Lung microvascular endothelial cell (primary cell): ENCODE data around the gene CEP63. TPM values are rescaled to one million over a fixed set of nuclear protein-coding genes. Genes with fewer than 3 reads are reported as not detected.

Experiments used
- DNase-seq, 2 donors: peaks; one replicate each; pipeline versions ENCODE4 v3.0.0 to v3.0.0-alpha.2; 2010; ENCODE audit warnings: low read depth in 2 of 2
- total RNA-seq: library from RNA; depleted of rRNA; stranded (reverse); fragments of >200 nt; gene quantifications from 2 replicates; pipeline ENCODE4 v1.2.1, GENCODE V29; 2014

Gene CEP63
- 13.1 and 15.7 TPM in 2 replicates for total RNA-seq

DNA sequence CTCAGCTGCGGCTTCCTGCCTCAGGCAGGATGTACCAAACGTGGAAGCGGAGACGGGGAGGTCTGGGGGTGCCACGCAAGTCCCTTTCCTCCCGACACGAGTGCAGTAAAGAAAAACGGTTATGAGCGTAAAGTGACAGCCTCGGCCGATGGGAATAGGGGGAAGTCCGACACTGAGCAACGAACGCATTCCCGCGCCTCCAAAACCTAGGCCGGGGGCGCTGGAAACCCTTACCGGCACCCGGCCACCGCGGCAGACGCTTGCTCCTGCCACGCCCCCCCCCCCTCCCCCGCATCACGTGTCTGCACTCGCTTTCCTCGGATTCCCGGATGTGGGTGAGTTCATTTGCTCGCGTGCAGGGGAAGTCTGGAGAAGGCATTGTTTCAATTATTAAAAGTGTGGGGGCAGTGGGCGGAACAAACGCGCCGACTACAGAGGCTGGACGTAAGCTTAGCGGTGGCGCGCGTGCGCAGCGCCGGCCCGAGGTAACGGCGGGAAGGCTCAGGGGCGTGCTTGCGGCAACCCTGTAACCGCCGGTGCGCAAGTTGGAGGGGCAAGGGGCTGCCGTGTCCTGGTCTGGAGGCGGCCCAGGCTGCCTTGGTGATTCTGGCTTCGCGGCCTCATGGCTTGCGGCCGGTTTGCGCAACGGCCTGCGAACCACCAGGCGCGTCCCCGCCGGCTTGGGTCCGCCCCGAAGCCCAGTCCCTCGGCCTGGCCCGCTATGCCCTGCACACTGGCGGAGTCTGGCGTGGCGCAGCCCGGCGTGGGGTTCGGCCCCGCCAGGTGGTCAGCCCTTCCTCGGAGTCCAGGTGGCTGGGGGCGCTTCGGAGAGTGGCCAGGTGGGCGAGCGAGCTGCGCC is at the start of gene CEP63, which contains the start of gene ANAPC13:
CEP63 (plus strand) TSS at position 340 of the 859 bp plus-strand sequence. CDS start 9,264 bp downstream, outside the sequence.
ANAPC13 (minus strand) TSS at position 268 of the 859 bp plus-strand sequence. CDS start 3,081 bp downstream, outside the sequence.
- DNase-seq, result peak; percentile 99 to 100

DNA sequence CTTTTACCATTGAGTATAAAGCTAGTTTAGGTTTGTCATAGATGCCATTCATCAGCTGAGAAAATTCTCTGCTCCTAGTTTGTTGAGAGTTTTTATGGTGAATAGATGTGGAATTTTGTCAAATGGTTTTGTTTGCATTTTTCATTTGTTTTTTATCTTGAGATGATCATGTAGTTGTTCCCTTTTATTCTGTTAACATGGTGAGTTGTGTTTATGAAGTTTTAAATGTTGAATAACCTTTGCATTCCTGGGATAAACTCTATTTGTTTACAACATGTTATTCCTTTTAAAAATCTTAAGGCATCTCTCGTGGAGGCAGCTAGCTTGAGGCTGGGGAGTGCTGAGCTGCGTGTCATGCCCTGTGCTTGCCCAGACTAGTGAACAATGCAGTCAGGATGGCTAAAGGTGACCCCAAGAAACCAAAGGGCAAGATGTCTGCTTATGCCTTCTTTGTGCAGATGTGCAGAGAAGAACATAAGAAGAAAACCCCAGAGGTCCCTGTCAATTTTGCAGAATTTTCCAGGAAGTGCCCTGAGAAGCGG is 48.6 kb upstream of the CEP63 start:
- DNase-seq, result no peak

DNA sequence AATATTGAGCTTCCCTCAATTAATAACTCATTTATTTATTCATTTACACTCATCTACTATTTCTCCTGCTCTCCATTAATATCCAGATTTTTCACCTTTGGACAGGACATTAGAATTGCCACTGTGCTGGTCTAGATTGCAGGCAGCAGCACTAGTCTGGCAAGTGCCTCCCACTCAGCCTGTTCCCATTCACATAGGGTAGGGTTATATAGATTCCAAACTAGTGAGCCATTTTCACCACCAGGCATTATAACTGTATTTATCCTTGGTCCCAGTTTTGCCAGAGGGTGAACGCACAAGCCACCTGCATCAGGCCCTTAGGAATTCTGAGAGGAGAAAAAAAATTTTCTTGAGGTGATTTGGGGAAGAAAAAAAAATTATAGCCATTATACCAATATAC is 44.5 kb upstream of the CEP63 start:
- no peak for DNase-seq

DNA sequence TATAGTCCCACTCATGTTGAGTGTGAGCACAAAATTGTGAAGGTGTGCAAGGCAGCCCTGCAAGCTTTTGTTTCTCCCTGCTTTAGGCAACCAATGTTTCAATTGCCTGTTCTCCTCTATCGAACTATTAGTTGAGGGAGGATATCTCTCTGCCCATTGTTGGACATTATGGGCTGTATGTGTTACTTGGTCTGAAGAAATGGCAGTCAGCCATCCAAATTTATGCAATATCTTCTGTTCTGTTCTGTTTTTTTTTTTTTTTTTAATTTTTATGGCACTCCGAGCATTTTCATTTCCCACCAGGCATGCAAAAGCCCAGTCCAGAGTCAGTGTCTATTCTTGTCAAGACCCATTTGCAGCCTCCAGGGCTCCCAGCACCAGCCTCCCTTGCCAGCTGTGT is 44.0 kb upstream of the CEP63 start:
- DNase-seq, result no peak

DNA sequence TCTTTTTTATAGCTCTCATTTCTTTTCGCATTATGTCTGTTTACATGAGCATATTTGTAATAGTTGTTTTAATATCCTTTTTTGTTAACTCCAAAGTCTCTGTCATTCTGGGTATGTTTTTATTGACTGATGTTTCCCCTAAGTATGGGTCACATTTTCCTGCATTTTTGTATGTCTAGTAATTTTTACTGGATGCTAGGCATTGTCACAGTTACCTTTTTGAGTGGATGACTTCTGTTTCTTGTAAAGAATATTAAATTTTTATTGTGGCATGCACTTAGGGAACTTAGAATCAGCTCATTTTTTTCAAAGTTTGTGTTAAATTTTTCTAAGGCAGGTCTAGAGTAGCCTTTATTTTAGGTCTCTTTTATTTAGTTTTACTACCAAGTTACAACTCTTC is 40.8 kb upstream of the CEP63 start:
- no peak for DNase-seq

DNA sequence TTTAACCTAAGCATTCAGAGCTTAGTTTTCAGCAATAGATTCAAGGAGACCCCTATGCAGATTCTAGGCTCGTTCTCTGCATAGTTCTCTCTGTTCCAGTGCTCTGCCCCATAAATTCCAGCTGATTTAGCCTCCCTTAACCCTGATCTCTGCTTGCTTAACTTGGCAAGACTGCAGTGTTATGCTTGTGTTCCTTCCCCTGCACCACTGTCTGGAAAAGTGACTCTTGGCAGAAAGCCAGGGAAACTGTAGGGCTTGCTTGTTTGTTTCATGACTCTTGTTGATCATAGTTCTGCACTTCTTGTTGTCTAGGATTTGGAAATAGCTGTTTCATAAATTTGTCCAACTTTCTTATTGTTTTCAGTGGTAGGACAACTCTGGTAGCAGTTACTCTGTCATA is 40.2 kb upstream of the CEP63 start:
- peak; percentile 71 to 84 for DNase-seq

DNA sequence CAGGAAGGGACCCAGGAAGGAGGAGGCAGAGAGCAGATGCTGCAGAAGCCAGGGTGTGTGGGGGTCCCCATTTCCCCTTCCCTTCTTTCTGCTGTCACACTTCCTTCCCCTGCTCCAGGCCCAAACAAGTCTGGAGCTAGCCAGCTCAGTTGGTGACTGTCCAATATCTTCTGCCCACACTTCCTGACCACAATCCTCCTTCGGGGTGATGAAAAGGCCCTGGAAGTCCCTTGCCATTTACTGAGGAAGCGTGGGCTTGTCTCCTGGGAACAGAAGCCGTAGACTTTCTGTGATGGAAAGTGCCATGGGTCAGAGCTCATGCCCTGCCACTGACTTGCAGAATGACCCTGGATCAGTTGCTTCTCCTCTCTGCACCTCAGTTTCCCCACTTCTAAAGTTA is 39.1 kb upstream of the CEP63 start:
- DNase-seq, result peak in 1 of 2 donors; percentile 55

DNA sequence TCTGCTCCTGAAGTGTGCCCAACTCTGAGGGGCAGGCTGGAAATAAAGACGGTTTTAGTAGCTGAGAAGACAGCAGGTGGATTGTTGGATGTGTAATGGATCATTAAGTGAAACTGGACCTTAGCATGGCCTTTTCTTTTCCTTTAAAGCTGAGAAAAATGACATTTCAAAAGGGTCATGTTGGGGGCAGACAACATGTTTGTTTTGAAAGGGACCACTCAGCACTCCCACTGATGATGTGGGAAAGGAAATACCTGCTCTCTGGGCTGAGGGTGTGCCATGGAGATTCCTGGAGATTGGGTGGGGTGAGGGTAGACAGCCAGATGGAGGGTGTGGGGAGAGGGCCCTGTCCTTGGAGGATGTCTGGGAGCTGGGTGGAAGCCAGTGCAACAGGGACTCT is 38.5 kb upstream of the CEP63 start:
- DNase-seq, result no peak

DNA sequence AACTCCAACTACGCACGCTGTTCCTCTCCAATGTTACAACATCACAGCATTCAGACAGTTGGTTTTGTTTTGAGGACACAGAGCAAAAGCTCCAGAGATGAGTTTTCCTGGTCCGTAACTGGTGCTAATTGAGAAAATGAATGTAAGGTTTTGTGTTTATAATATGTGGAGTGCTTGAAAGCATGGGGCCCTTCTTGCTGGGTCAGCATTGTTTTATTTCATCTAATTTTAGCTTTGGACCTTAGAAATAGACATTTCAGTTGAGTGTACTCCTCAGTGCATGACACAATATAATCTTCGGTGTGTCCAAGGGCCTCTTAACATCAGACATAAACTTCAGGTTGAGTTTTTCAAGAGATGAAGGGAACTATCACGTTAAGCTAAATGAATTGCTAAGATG is 37.2 kb upstream of the CEP63 start:
- DNase-seq, result no peak

DNA sequence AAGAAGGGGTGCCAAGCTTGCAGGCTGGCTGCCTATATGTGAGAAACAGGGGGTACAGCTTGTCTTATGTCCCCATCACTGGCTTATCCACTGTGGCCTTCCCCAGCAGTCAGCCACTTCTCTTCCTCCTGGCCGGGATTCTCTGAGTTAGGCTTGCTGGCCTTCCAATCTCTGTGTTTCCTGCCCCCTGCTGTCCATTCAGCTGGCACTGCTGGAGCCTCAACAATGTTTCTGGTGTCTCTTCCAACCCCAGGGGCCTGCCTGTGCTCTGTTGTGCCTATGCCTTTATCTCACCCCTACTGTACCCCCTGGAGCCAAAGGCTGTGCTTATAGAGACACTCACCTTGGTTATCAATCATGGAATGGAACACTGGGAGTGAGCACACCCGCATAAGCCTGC is 36.6 kb upstream of the CEP63 start:
- peak; percentile 56 to 78 for DNase-seq

DNA sequence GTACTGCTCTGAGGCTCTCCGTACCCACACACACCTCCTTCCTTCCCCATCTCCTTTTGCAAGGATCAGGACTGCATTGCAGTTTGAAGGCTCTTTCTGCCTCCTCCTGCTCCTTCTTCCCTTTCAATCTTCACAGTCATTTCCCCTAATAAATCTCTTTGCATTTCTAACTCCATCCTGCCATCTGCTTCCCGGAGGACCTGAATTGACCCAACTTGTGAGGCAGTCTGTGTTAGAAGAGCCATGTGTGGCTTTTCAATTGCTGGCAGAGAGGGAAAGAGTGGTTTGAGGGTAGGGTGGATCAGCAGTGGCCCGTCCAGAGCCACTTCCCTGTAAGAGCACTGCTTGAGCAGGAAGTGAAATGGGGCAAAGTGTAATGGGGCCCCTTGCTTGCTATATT is 35.9 kb upstream of the CEP63 start:
- DNase-seq, result no peak

DNA sequence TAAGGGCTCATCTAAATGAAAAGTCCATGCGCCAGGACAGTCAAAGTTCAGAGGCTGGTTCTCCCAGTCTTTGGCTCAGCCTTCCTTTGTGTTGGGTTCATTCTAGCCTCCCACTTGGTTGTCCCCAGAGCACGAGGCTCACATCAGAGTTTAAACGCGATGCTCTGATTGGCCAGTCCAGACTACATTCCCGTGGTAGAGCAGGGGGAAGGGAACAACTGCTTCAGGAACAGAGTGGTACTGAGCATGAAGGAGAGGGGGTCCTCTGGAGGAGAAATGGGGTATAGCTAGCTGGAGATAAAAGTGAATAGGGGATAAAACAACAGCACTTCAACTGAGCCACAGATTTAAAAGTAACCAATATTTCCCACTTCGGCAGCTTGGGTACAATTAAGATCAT is 32.2 kb upstream of the CEP63 start:
- peak in 1 of 2 donors; percentile 36 for DNase-seq

DNA sequence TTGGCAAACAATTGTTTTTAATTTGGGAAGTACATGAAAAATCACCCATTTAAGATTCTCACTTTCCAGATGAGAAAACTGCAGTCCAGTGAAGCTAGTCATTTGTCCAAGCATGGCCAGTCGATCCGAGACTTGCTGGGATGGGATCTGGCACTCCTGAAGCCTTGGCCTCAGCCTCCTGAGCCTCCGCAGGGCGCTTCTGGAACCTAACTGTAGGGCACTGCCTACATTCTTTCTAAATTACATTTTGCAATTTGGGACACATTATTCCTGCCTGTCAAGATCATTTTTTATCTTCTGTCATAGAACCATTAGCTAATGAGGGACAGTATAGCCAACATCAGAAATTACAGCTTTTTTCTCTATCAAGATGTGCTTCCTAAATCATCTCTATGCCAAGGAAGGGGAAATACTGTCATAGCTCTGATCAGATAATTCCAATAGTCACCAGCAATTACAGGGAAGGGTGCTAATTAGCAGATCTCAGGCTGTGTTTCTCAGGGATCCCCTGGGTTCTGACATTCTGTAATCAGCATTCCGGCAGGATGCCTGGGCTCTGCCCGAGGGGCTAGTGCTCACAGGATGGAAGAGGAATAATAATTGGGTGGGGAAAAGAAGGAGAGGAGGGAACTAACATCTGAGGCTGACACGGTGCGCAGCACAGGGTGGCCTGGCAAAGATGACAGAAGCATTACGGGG is 28.3 kb upstream of the CEP63 start:
- no peak for DNase-seq

DNA sequence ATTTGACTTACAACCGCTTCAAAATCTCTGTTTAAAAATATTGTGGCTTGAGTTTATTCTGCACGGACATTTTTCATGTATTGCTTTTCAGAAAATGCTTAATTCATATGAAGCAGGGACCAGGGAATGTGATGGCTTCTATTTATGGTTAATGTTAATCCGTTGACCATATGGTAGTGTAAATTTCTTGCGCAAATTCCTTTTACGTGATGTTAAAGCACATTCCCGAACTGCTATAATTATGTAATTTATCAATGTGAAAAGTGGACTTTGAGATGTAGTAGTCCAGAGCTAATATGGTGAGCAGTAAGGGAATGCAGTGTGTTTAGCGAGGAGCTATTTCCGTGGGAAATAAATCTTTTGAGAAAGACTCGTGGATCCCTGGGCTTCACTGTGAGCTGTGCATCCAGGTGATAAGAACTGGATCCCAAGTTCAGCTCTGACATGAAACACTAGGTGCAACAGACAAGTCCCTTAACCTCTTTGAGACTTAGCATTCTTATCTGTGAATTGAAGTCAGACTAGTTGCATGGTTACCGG is 27.4 kb upstream of the CEP63 start:
- DNase-seq, result no peak

DNA sequence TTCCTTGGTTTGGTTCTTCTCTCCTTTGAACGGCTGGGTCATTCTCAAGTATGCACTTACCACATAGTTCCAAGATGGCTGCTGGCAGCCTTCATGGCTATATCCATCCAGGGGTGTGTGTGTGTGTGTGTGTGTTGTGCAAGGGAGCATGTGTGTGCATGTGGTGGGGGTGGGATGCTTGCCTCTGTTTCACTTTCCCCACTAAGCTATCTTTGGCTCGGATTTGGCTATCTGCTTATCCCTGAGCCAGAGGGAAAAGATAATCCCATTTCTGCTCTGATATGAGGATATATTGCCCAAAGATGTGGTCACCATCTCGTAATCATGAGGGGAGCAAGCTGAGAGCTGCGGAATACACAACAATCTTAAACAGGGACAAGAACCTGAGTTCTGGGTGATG is 26.3 kb upstream of the CEP63 start:
- DNase-seq, result no peak

DNA sequence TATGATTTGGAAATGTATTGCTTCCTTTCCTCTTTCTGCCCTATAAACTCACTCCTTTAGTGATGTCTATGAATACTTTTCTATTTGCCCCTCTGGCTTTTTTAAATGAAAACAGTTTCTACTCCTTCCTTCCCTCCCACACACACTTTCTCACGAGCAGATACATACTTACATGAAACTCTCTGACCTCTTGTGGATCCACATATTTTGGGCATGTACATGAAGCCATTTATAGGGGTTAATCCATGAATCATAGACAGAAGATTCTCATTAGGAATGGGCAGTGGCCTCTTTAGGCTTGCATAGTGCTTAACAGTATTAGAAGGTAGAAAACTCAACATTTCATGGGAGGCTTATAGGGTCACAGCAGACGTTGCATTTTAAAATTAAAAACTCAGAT is 24.9 kb upstream of the CEP63 start:
- no peak for DNase-seq

DNA sequence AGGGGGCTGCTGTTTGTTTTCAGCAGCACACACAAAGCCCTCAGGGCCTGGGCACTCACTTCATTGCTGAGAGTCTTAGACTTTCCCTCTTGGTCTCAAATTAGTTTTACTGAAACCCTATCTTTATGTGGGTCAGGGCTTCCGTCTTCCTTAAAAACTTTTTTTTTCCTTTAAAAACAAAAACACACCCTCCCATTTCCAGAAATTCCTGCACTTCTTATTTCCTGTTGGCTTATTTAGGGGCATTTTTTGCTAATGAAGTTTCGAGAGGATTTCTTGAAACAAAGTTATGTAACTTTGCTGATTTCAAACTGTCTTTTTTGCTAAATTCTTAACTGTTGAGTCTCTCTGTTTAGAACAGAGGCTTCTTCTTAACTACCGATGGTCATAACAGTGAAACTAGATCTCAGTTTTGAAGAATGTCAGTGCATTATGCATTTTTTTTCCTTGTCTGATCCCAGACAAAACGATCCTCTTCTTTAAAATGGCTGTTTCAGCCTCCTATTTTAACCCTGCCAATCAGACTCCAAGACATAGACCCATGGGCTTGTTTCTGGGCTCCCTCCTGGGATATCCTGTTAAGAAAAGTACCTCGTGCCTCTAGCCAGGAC is 23.4 kb upstream of the CEP63 start:
- DNase-seq, result no peak

DNA sequence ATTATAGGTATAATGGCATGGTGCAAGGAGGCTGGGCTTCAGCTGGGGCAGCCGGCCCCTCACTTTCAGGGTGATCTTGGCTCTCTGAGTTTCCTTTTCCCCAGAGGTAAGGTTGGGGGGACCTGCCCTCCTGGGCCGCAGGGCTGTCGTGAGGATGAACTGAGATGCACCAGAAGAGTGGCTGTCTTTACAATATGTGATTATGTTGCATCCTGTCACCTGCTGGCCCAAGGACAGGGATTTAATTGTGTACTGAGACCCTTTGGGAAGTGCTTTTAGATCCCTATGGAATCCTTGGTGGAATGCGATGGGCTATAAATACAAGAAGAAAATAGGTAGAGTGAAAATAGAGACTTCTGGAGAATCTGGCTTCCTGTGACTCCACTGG is 22.2 kb upstream of the CEP63 start:
- DNase-seq, result no peak

DNA sequence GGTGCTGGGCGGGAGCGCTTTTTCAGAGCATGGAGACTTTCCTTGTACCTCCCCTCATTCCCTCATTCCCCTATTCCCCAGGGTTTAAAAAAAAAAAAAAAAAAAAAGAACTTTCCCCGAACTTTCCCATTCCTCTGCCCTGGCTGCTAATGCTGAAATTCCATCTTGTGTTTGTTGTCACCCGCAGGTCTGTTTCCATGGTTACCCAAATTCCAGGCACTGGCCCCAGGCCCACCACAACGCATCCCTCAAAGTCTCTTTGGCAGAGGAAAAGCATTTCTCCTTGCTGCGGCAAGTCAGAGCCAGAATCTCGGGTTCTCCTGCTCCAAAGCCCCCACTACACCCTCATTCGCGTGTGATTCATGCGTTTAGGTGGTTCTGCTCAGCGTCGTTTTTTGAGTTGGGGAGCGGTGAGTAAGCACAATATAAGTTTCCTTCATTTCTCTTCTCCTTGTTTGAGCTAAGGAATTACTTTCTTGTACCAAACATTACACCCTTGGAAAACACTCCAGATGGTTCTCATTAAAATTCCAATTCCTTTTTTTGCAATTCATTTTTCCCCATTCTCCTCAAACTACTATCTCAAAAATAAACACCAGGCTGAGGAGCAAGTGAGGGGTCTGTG is 21.7 kb upstream of the CEP63 start:
- DNase-seq, result no peak

DNA sequence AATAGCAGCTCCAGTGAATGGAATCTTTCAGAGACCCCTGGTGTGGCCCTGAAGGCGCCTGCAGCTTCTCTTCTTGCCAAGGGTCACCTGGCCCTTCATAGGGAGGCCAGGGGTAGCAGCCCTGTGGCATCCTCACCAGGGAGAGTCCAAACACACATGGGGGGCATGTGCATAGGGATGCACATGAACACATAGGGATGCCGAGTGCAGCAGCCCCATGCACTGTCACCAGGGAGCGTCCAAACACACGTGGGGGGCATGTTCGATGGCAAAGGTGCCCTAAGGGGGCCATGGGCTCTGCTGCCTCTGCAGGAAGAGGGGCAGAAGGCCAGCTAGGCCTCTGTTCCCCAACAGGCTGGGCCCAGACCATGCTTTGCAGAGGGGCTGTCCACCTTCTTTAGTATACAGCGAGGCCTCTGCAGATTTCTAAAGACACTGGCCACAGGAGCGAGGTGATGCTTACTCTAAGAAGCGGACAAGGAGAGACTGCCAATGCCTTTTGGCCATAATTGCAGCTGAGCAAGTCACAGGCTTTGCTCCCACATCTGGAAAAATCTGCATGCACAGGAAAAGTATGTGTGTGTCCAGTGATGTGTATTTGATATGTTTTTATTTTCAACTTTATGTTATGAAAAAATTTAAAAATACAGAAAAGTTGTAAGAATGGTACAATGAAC is 21.0 kb upstream of the CEP63 start:
- DNase-seq, result no peak

DNA sequence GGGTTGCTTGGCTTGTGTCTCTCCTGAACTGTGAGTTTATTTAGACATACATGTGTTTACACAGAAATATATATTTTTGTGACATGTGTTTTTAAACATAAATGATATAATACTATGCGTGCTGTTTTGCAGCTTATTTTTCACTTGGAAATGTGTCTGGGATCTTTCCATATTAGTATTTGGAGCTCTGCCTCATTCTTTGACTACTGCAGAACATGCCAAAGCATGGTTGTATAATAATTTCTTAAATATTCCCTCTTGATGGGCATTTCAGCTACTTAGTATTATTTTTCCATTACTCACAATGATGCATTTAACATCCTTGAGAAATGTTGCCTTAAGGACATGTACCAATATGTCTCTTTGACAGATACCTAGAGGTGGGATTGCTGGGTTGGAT is 19.5 kb upstream of the CEP63 start:
- no peak for DNase-seq
